ES-I3 (cell line): ENCODE results near the gene PPP2R5A.

Experiments used
- H3K36me3 ChIP-seq: 2 replicates; pipeline ENCODE4 v1.6.1; 2013; ENCODE audit warnings: mild to moderate bottlenecking, low read length, control low read depth, moderate library complexity; ENCODE audit not compliant: insufficient read depth
- H3K4me1 ChIP-seq: 2 replicates; pipeline ENCODE4 v1.6.1; 2013; ENCODE audit warnings: mild to moderate bottlenecking, control low read depth, low read length; ENCODE audit not compliant: insufficient read depth
- H3K9ac ChIP-seq: 2 replicates; pipeline ENCODE4 v1.6.1; 2013; ENCODE audit warnings: low read depth, mild to moderate bottlenecking, low read length, moderate library complexity
- H3K9me3 ChIP-seq: 2 replicates; pipeline ENCODE4 v1.6.1; 2013; ENCODE audit warnings: mild to moderate bottlenecking, low read length, moderate library complexity; ENCODE audit not compliant: control insufficient read depth, insufficient read depth

Gene PPP2R5A

GRCh38 chr1:212284744-212285684 lies at the start of gene PPP2R5A:
Gene PPP2R5A, plus strand, starts transcription at chr1:212285410. Its CDS starts 701 bp downstream, at chr1:212286111.
- Histone ChIP-seq H3K4me1 (peaks cover 7% of the 10 kb centered on the region), H3K9ac (peak within 1 kb of the TSS; percentile 68), H3K36me3 (no peaks in the 10 kb centered on the region), H3K9me3 (no peaks in the 10 kb centered on the region)

GRCh38 chr1:212235857-212236256 lies 49.4 kb upstream of the PPP2R5A start:
- Histone ChIP-seq H3K9ac (no peak overlapping the region), H3K4me1 (no peaks in the 10 kb centered on the region; the same call in 1 of the 2 replicates), H3K9me3 (no peaks in the 10 kb centered on the region), H3K36me3 (no peaks in the 10 kb centered on the region)

- H3K9ac ChIP-seq, result no peak overlapping the region
- no peaks in the 10 kb centered on the region; the same call in 1 of the 2 replicates for H3K4me1 ChIP-seq
- H3K36me3 ChIP-seq, result no peaks in the 10 kb centered on the region
- H3K9me3 ChIP-seq, result no peaks in the 10 kb centered on the region
These were observed 48.5 kb upstream of the PPP2R5A start for GRCh38 chr1:212236664-212237220.

- no peaks in the 10 kb centered on the region; the same call in 1 of the 2 replicates for H3K4me1 ChIP-seq
- no peaks in the 10 kb centered on the region for H3K9me3 ChIP-seq
- no peaks in the 10 kb centered on the region for H3K36me3 ChIP-seq
- H3K9ac ChIP-seq, result no peak overlapping the region
These were observed 47.6 kb upstream of the PPP2R5A start for GRCh38 chr1:212237651-212238050.

- Histone ChIP-seq H3K9ac (no peak overlapping the region), H3K9me3 (no peaks in the 10 kb centered on the region), H3K36me3 (no peaks in the 10 kb centered on the region), H3K4me1 (no peaks in the 10 kb centered on the region; the same call in 1 of the 2 replicates)
These were observed 46.7 kb upstream of the PPP2R5A start for GRCh38 chr1:212238552-212238951.

GRCh38 chr1:212241501-212241900 lies 43.7 kb upstream of the PPP2R5A start:
- no peaks in the 10 kb centered on the region; the same call in 1 of the 2 replicates for H3K4me1 ChIP-seq
- no peaks in the 10 kb centered on the region for H3K36me3 ChIP-seq
- no peaks in the 10 kb centered on the region for H3K9me3 ChIP-seq
- H3K9ac ChIP-seq, result no peak overlapping the region

GRCh38 chr1:212241957-212242287 lies 43.3 kb upstream of the PPP2R5A start:
- Histone ChIP-seq H3K4me1 (no peaks in the 10 kb centered on the region; the same call in 1 of the 2 replicates), H3K9me3 (no peaks in the 10 kb centered on the region), H3K9ac (no peak overlapping the region), H3K36me3 (no peaks in the 10 kb centered on the region)

- no peaks in the 10 kb centered on the region for H3K9me3 ChIP-seq
- no peak overlapping the region for H3K9ac ChIP-seq
- H3K4me1 ChIP-seq, result no peaks in the 10 kb centered on the region; the same call in 1 of the 2 replicates
- H3K36me3 ChIP-seq, result no peaks in the 10 kb centered on the region
These were observed 42.8 kb upstream of the PPP2R5A start for GRCh38 chr1:212242288-212242984.

GRCh38 chr1:212242985-212243308 lies 42.3 kb upstream of the PPP2R5A start:
- no peak overlapping the region for H3K9ac ChIP-seq
- no peaks in the 10 kb centered on the region for H3K36me3 ChIP-seq
- no peaks in the 10 kb centered on the region for H3K9me3 ChIP-seq
- H3K4me1 ChIP-seq, result no peaks in the 10 kb centered on the region; the same call in 1 of the 2 replicates

- Histone ChIP-seq H3K9ac (no peak overlapping the region), H3K4me1 (no peaks in the 10 kb centered on the region), H3K9me3 (no peaks in the 10 kb centered on the region), H3K36me3 (no peaks in the 10 kb centered on the region)
These were observed 40.8 kb upstream of the PPP2R5A start for GRCh38 chr1:212244441-212244840.

GRCh38 chr1:212247179-212247721 lies 38.0 kb upstream of the PPP2R5A start:
- H3K36me3 ChIP-seq, result no peaks in the 10 kb centered on the region
- H3K9ac ChIP-seq, result no peak overlapping the region
- no peaks in the 10 kb centered on the region for H3K9me3 ChIP-seq
- no peaks in the 10 kb centered on the region for H3K4me1 ChIP-seq

GRCh38 chr1:212247988-212248387 lies 37.2 kb upstream of the PPP2R5A start:
- H3K9me3 ChIP-seq, result no peaks in the 10 kb centered on the region
- H3K9ac ChIP-seq, result no peak overlapping the region
- no peaks in the 10 kb centered on the region for H3K36me3 ChIP-seq
- H3K4me1 ChIP-seq, result no peaks in the 10 kb centered on the region

- Histone ChIP-seq H3K36me3 (no peaks in the 10 kb centered on the region), H3K4me1 (no peaks in the 10 kb centered on the region), H3K9me3 (no peaks in the 10 kb centered on the region), H3K9ac (no peak overlapping the region)
These were observed 30.3 kb upstream of the PPP2R5A start for GRCh38 chr1:212254853-212255363.

GRCh38 chr1:212255705-212256307 lies 29.4 kb upstream of the PPP2R5A start:
- no peak overlapping the region for H3K9ac ChIP-seq
- H3K36me3 ChIP-seq, result no peaks in the 10 kb centered on the region
- peaks cover 3% of the 10 kb centered on the region; the same call in 1 of the 2 replicates for H3K4me1 ChIP-seq
- no peaks in the 10 kb centered on the region for H3K9me3 ChIP-seq
